ENCODE measurements around the gene ME3.
A peak's percentile ranks its signal among the peaks of the same experiment; 100 is the strongest.

ME3 gene

GRCh38 chr11:86672007-86672621 lies at the start of gene ME3:
Gene ME3 (minus strand): TSS chr11:86672616.
- DNase-seq, result peak; percentile 23

GRCh38 chr11:86722006-86722405 lies 49.6 kb upstream of the ME3 start:
- no peak for DNase-seq

DNA sequence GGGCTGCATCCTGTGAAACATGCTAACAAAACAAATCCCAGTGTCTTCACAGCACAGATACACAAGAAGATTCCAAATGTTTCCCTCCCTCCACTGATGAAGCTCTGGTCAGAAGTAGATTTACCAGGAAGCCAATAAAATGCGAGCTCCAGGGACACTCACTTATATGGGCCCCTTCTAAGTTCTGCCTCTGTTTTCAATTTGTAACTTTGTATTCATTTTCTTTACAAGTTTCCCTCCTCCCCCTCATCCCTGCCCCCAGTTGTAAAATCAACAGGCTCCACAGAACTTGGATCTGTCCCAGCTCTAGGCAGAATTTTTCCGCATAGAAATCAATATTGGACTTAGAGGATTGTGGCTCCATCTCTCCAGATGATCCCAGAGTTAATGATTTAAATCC lies 48.1 kb upstream of the ME3 start:
- no peak for DNase-seq

- DNase-seq, result no peak
Measured at GRCh38 chr11:86719781-86720463, 47.5 kb upstream of the ME3 start.

DNA sequence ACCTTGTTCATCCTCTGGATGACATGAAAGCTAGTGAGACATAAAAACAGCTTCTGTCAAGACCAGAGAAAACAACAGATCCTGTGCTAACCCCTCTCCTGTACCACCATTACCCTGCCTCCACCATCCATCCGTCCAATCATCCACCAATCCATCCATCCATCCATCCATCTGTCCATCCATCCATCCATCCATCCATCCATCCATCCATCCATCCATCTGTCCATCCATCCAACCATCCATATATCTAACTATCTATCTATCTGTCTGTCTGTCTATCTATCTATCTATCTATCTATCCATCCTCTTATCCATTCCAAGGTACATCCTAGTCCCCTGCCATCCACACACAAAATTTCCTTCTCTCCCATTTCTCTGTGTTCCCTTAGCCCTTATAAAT lies 46.6 kb upstream of the ME3 start:
- DNase-seq, result no peak

GRCh38 chr11:86718521-86718920 lies 46.1 kb upstream of the ME3 start:
- no peak for DNase-seq

DNA sequence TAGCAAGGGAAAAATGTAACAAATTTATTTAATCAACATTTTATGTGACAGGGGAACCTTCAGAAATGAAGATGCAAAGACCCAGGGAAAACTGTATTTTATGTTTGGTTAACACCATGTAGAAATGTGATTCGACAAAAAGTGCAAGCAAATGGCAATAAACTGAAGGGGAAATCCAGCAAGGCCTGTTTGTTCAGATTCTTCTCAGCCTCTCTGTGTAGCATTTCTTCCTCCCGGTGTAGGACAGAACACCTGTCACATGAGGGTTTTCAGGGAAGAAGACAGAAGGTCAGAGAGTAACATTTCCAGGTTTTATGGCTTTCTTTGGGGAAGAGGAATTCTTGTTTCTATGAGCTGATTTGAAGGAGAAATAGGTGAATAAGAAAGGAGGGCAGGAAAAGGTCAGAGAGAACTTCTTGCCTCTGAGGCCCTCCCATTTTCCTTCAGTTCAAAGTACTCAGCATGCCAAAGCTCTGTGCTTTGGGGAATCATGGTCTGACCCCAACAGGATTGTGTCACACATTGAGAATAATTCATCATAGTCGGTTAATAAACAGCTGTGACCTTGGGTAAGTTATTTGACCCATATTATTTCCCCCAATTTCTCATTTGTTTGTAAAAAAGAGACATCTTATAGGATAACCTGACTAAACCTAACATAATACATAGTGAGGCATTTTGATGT lies 45.5 kb upstream of the ME3 start:
- DNase-seq, result no peak

GRCh38 chr11:86715611-86716010 lies 43.2 kb upstream of the ME3 start:
- DNase-seq, result no peak

DNA sequence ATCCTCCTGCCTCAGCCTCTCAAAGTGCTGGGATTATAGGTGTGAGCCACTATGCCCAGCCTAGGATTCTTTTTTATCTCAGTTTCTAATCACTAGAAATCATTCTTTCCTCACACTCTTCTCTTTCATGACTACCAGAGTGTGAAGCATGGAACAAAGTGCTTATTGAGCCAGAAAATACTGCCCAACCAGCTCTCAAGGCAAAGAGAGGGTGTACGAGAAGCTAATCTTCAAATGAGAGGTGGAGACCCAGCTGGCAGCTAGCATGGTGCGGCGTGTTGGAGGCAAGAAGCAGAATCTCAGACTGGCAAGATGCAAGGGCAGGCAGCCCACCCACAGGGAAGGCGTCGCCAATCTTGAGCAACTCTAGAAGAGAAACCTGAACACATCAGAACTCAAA lies 41.1 kb upstream of the ME3 start:
- no peak for DNase-seq

DNA sequence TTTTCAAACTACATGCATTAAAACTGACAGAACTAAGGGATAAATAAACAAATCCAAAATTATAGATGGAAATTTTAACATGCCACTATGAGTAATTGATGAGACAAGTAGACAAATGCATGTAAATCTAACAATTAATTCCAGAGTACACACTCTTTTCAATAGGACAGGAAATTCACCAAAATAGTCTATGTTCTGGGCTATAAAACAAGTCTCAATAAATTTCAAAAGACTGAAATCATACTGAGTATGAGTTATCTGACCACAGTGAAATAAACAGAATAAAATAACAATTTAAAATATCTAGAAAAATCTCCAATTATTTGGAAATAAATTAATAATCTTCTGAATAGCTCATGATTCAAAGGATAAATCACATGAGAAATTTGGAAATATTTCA lies 38.5 kb upstream of the ME3 start:
- no peak for DNase-seq

- no peak for DNase-seq
Measured at GRCh38 chr11:86708669-86709068, 36.3 kb upstream of the ME3 start.

DNA sequence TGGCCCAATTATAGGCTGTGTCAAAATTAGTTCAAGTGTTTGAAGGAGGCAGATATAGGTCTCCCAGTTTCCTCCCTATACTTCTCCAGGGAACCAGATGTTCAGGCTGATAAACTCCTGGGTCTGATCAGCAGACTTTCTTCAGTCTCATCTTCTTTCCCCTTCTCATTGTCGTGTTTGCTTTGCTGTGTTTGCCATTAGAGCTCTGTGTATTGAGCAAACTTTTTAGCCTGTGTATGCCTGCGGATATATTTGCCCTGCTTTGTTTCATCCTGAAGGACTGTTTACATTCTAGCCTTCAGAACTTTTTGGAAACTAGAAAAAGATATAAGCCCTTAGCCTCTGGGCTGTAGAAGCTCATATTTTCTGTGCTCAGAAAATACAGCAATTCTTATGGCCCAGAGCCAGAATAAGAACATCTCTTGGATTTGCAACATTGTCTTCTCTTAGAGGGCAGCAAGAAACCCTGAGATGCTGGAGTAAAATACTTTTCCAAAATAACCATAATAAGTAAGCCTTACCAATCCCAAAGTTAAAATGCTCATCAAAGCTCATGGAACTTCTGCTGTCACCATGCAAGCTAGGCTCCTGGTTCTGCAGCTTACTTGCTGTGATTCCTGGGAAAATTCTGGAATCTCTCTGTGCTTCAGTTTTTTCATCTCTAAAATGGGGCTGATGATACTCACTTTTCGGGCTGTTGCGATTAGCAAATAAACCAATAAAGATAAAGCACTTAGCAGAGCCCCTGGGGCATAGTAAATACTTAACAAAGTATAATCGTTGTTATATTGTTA lies 34.1 kb upstream of the ME3 start:
- no peak for DNase-seq

DNA sequence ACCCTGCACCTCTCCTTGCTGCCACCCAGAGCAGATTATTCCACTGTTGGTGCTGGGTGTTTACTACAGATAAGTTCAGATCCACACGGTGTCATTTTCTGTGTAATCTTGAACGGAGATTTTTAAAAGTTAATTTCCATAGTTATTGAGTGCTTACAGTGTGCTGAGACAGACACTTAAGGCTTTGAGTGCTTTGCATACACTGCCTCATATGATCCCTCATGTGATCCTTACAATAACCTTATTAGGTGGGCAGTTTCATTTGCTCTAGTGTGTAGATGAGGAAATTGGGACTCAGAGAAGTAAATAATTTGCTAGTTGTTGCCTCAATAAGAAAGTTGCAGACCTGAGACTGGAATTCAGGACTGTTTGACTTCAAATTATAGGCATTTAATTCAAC lies 32.3 kb upstream of the ME3 start:
- no peak for DNase-seq

DNA sequence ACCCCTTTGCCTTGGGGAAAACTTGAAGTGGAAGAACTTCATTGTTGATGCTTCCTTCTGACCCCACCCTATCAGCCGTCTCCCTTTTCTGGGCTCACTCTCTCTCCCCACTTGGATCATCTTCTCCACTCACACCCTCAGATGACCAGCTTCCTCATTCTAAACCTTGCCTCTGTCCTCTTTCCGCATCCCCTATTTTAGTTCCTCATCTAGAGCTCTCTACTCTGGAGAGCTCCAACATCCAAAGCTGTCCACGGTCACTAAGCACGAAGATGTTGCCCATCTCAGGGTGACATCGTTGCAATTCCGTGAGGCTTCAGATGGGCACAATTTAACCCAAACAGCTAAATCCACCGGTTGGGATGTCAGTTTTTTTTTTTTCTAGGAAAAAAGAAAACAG lies 31.6 kb upstream of the ME3 start:
- DNase-seq, result no peak

GRCh38 chr11:86702220-86702983 lies 30.0 kb upstream of the ME3 start:
- no peak for DNase-seq

GRCh38 chr11:86699040-86699791 lies 26.8 kb upstream of the ME3 start:
- DNase-seq, result no peak

- no peak for DNase-seq
Measured at GRCh38 chr11:86698639-86699038, 26.2 kb upstream of the ME3 start.

- no peak for DNase-seq
Measured at GRCh38 chr11:86696451-86696850, 24.0 kb upstream of the ME3 start.

DNA sequence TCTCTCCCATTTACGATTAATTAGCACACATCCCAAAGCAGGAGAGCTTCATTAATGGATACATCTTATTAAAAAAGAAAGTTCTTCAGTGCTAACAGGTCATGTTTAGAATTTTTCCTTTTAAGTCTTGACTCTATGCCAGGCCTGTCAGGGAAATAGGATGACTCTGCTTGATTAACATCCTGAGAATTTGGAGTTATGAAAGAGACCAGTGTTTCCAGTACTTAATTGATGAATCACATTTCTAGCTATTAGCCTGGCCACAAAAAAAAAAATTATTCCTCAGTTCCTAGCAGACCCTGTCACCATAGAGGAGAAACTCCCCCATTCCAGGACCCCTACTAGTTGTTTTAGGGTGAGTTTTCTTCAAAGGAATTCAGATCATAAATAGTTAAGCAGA lies 23.6 kb upstream of the ME3 start:
- DNase-seq, result no peak

GRCh38 chr11:86695373-86695772 lies 23.0 kb upstream of the ME3 start:
- DNase-seq, result no peak

DNA sequence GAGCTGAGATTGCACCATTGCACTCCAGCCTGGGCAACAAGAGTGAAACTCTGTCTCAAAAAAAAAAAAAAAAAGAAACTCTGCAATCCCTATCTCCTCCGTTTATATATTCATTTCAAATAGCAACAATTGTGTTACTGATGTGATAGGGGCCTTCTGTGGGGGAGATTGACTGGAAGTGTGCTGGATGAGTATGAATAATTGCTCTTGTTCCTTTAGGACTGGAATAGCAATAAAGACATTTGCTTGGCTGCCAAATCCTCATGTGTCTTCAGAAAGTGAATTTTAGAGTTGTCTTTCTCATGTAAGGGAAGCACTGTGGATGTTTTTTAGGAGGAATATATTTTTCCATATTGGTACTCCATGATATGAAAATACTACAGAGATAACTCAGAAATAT lies 21.1 kb upstream of the ME3 start:
- no peak for DNase-seq

GRCh38 chr11:86692746-86693145 lies 20.3 kb upstream of the ME3 start:
- DNase-seq, result no peak

All from activated T-cell treated with anti-CD3 and anti-CD28 coated beads for 4 hours (primary cell).